ENCODE data around the gene ACTL7A. TPM values are rescaled to one million over a fixed set of nuclear protein-coding genes. Genes with fewer than 3 reads are reported as not detected.
A peak's percentile ranks its signal among the peaks of the same experiment; 100 is the strongest.

The ACTL7A gene
- total and polyA plus RNA-seq, 2 experiments from 2014 or later = not detected

DNA sequence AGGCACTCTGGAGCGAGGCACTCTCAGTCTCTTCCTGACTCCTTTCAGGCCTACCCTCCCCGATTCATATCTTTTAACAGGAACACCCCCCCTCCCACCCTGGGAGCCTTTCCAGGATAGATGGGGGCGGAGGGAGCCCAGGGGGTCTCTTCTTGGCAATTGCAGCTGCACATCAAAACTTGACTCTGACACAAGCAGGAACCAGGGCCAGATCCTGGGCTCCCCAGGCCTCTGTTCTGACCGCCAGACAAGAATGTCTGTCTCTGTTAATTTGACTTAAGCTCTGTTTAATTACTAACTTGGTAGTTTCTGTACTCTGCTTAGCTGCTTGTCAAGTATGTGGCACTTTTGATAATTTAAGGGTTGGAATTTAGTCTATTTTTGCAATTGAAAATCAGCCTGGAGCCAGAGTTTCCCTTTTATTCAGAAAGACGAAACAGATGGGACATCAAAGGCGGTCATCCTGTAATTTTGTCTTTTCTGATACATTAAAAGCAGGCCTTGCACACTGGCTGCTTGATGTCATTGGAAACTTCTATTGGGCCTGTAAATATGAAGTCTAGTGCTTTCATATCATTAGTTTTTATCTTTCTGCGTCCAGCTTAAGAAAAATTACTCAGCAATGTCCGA, 49.6 kb upstream of the ACTL7A start:
- H3K27me3 Mint-ChIP-seq (ENCODE audit: insufficient read depth, low read depth, poor library complexity) = no peaks in the 10 kb centered on the region
- peaks cover 3% of the 10 kb centered on the region; the same call in 1 of the 2 replicates for H3K9me2 ChIP-seq (ENCODE audit: insufficient read depth)
- no peaks in the 10 kb centered on the region for H3K36me3 ChIP-seq (ENCODE audit: insufficient read depth)
- no peaks in the 10 kb centered on the region for H3K79me2 ChIP-seq (replicated peaks; ENCODE audit: insufficient read depth)
- H3K4me3 Mint-ChIP-seq = no peak overlapping the region
- no peak overlapping the region for H3K27ac Mint-ChIP-seq
- H2AFZ ChIP-seq = peak overlapping the region; percentile 28; the same call in 1 of the 2 replicates
- H3K4me2 ChIP-seq = no peak overlapping the region
- H3K4me3 ChIP-seq = no peak overlapping the region
- no peaks in the 10 kb centered on the region for H3K36me3 Mint-ChIP-seq (ENCODE audit: low read depth)
- no peaks in the 10 kb centered on the region for H3K27me3 ChIP-seq (ENCODE audit: insufficient read depth)
- H3F3A ChIP-seq (replicated peaks; ENCODE audit: low read depth) = no peaks in the 10 kb centered on the region
- DNase-seq (ENCODE audit: low spot score) = no peak
- TF ChIP-seq CREB1 (CRISPR knock-in tag; IDR thresholded peaks at IDR 0.05; ENCODE audit: low read depth) = no peak
- no peak for ATAC-seq
- no peaks in the 10 kb centered on the region for H3K4me1 ChIP-seq (ENCODE audit: insufficient read depth)
- no peaks in the 10 kb centered on the region for H3K9me3 Mint-ChIP-seq
- no peaks in the 10 kb centered on the region for H4K20me1 ChIP-seq (replicated peaks; ENCODE audit: insufficient read depth)
- no peak overlapping the region for H3K27ac ChIP-seq (ENCODE audit: low read depth)
- H3K4me1 Mint-ChIP-seq = peaks cover 4% of the 10 kb centered on the region; the same call in 2 of the 3 replicates

DNA sequence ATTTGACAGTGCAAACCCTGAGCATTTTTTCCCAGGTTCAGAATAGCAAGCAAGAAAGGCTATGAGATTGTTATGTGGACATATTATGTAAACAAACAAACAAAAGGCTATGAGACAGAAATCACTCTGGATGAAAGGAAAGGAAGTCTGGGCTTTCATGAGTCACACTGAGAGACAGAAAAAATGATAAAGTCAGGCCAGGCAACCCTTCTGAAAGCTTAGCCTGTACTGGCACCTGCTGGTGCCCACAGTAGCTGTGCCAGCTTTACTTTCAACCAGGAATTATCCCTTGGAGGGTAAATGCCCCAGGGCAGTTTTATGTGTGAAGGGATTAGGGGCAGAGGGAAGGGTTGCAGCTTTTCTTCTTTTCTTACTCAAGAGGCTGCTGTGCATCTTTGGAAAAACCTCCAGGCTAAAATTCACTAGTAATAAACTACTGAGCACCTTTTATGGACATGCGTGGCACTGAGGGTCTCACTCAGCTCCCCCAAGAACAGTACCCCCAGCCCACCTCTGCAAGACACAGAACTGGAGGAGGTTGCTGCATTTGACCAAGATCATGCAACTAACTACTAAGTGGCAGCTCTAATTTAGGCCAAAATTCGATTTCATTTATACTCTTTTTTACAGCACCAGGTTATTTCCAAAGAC, 48.0 kb upstream of the ACTL7A start:
- H3K9me2 ChIP-seq (ENCODE audit: insufficient read depth) = no peaks in the 10 kb centered on the region
- no peaks in the 10 kb centered on the region for H4K20me1 ChIP-seq (replicated peaks; ENCODE audit: insufficient read depth)
- H3K4me2 ChIP-seq = no peak overlapping the region
- no peak; the same call in 2 of the 3 replicates for ATAC-seq
- TF ChIP-seq EZH2phosphoT487 (IDR thresholded peaks at IDR 0.05; ENCODE audit: unreplicated experiment) = no peak
- no peak for TF ChIP-seq ZNF331 (CRISPR knock-in tag; IDR thresholded peaks at IDR 0.05; ENCODE audit: low read depth)
- TF ChIP-seq, protein P1, sequence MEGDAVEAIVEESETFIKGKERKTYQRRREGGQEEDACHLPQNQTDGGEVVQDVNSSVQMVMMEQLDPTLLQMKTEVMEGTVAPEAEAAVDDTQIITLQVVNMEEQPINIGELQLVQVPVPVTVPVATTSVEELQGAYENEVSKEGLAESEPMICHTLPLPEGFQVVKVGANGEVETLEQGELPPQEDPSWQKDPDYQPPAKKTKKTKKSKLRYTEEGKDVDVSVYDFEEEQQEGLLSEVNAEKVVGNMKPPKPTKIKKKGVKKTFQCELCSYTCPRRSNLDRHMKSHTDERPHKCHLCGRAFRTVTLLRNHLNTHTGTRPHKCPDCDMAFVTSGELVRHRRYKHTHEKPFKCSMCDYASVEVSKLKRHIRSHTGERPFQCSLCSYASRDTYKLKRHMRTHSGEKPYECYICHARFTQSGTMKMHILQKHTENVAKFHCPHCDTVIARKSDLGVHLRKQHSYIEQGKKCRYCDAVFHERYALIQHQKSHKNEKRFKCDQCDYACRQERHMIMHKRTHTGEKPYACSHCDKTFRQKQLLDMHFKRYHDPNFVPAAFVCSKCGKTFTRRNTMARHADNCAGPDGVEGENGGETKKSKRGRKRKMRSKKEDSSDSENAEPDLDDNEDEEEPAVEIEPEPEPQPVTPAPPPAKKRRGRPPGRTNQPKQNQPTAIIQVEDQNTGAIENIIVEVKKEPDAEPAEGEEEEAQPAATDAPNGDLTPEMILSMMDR (conservative IDR thresholded peaks at IDR 0.05; ENCODE audit: low read depth in 2 of 2) = peak; percentile 37 to 49
- Mint-ChIP-seq H3K36me3 (ENCODE audit: low read depth) (no peaks in the 10 kb centered on the region), H3K27ac (no peak overlapping the region), H3K4me1 (peaks cover 4% of the 10 kb centered on the region; the same call in 2 of the 3 replicates), H3K27me3 (ENCODE audit: insufficient read depth, low read depth, poor library complexity) (no peaks in the 10 kb centered on the region), H3K4me3 (no peak overlapping the region), H3K9me3 (no peaks in the 10 kb centered on the region)
- no peak overlapping the region for H3K4me3 ChIP-seq
- no peaks in the 10 kb centered on the region for H3K79me2 ChIP-seq (replicated peaks; ENCODE audit: insufficient read depth)
- no peak overlapping the region for H3K27ac ChIP-seq (ENCODE audit: low read depth)
- peak; percentile 38 for DNase-seq (ENCODE audit: low spot score)
- no peaks in the 10 kb centered on the region for H3K36me3 ChIP-seq (ENCODE audit: insufficient read depth)
- H3K27me3 ChIP-seq (ENCODE audit: insufficient read depth) = no peaks in the 10 kb centered on the region
- H3F3A ChIP-seq (replicated peaks; ENCODE audit: low read depth) = no peaks in the 10 kb centered on the region
- no peaks in the 10 kb centered on the region for H3K4me1 ChIP-seq (ENCODE audit: insufficient read depth)
- no peak overlapping the region for H2AFZ ChIP-seq

DNA sequence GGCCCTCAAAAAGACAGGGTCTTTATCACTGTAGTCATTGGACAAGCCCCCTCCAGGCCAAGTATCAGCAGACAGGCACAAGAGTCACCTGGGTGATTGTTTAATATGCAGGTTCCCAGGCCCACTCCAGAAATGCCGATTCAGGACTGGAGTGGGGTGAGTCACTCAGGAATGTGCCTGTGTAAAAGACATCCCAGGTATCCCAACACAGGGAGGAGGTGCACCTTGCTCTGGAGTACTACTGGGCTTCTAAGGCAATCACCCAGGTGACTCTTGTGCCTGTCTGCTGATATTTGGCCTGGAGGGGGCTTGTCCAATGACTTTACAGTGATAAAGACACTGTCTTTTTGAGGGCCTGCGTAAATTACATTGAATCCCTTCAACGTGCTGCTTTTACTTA, 46.9 kb upstream of the ACTL7A start:
- Mint-ChIP-seq H3K27me3 (ENCODE audit: insufficient read depth, low read depth, poor library complexity) (no peaks in the 10 kb centered on the region), H3K9me3 (no peaks in the 10 kb centered on the region), H3K27ac (no peak overlapping the region), H3K36me3 (ENCODE audit: low read depth) (no peaks in the 10 kb centered on the region), H3K4me3 (no peak overlapping the region), H3K4me1 (peaks cover 4% of the 10 kb centered on the region; the same call in 2 of the 3 replicates)
- no peaks in the 10 kb centered on the region for H3K4me1 ChIP-seq (ENCODE audit: insufficient read depth)
- no peaks in the 10 kb centered on the region for H3K36me3 ChIP-seq (ENCODE audit: insufficient read depth)
- no peaks in the 10 kb centered on the region for H3K27me3 ChIP-seq (ENCODE audit: insufficient read depth)
- no peaks in the 10 kb centered on the region for H3K79me2 ChIP-seq (replicated peaks; ENCODE audit: insufficient read depth)
- no peaks in the 10 kb centered on the region for H3K9me2 ChIP-seq (ENCODE audit: insufficient read depth)
- no peak for ATAC-seq
- H3K4me3 ChIP-seq = no peak overlapping the region
- no peak overlapping the region for H3K27ac ChIP-seq (ENCODE audit: low read depth)
- H3F3A ChIP-seq (replicated peaks; ENCODE audit: low read depth) = no peaks in the 10 kb centered on the region
- no peak overlapping the region for H2AFZ ChIP-seq
- no peak overlapping the region for H3K4me2 ChIP-seq
- DNase-seq (ENCODE audit: low spot score) = peak; percentile 15
- no peaks in the 10 kb centered on the region for H4K20me1 ChIP-seq (replicated peaks; ENCODE audit: insufficient read depth)
- TF ChIP-seq ZNF114 (CRISPR knock-in tag; IDR thresholded peaks at IDR 0.05) = no peak
- TF ChIP-seq, protein P2, sequence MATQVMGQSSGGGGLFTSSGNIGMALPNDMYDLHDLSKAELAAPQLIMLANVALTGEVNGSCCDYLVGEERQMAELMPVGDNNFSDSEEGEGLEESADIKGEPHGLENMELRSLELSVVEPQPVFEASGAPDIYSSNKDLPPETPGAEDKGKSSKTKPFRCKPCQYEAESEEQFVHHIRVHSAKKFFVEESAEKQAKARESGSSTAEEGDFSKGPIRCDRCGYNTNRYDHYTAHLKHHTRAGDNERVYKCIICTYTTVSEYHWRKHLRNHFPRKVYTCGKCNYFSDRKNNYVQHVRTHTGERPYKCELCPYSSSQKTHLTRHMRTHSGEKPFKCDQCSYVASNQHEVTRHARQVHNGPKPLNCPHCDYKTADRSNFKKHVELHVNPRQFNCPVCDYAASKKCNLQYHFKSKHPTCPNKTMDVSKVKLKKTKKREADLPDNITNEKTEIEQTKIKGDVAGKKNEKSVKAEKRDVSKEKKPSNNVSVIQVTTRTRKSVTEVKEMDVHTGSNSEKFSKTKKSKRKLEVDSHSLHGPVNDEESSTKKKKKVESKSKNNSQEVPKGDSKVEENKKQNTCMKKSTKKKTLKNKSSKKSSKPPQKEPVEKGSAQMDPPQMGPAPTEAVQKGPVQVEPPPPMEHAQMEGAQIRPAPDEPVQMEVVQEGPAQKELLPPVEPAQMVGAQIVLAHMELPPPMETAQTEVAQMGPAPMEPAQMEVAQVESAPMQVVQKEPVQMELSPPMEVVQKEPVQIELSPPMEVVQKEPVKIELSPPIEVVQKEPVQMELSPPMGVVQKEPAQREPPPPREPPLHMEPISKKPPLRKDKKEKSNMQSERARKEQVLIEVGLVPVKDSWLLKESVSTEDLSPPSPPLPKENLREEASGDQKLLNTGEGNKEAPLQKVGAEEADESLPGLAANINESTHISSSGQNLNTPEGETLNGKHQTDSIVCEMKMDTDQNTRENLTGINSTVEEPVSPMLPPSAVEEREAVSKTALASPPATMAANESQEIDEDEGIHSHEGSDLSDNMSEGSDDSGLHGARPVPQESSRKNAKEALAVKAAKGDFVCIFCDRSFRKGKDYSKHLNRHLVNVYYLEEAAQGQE (IDR thresholded peaks at IDR 0.05; ENCODE audit: unreplicated experiment) = no peak
- TF ChIP-seq, protein P3, sequence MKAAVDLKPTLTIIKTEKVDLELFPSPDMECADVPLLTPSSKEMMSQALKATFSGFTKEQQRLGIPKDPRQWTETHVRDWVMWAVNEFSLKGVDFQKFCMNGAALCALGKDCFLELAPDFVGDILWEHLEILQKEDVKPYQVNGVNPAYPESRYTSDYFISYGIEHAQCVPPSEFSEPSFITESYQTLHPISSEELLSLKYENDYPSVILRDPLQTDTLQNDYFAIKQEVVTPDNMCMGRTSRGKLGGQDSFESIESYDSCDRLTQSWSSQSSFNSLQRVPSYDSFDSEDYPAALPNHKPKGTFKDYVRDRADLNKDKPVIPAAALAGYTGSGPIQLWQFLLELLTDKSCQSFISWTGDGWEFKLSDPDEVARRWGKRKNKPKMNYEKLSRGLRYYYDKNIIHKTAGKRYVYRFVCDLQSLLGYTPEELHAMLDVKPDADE (IDR thresholded peaks at IDR 0.05) = no peak
- TF ChIP-seq EZH2phosphoT487 (IDR thresholded peaks at IDR 0.05; ENCODE audit: unreplicated experiment) = no peak
- no peak for TF ChIP-seq POLR2AphosphoS5 (IDR thresholded peaks at IDR 0.05; ENCODE audit: low read depth)
- TF ChIP-seq JUNB (IDR thresholded peaks at IDR 0.05; ENCODE audit: unreplicated experiment) = no peak
- no peak for TF ChIP-seq CREB1 (CRISPR knock-in tag; IDR thresholded peaks at IDR 0.05; ENCODE audit: low read depth)
- no peak for TF ChIP-seq EZH2 (IDR thresholded peaks at IDR 0.05; ENCODE audit: low read depth, unreplicated experiment)
